AG10803 (cell line): ENCODE data around the gene EPHA2.
A peak's percentile ranks its signal among the peaks of the same experiment; 100 is the strongest.

Experiments
- DNase-seq: peaks from one replicate; pipeline ENCODE4 v3.0.0; 2010; ENCODE audit warnings: low read depth
- H3K4me3 ChIP-seq: 2 replicates; pipeline ENCODE4 v1.5.1; 2011; ENCODE audit warnings: mild to moderate bottlenecking, low read length, control low read depth
- TF ChIP-seq, protein P1 (sequence below): conservative IDR thresholded peaks from 2 replicates; pipeline ENCODE4 v1.5.1; 2011; ENCODE audit warnings: mild to moderate bottlenecking, low read length, control low read depth, inconsistent platforms

The EPHA2 gene

DNA sequence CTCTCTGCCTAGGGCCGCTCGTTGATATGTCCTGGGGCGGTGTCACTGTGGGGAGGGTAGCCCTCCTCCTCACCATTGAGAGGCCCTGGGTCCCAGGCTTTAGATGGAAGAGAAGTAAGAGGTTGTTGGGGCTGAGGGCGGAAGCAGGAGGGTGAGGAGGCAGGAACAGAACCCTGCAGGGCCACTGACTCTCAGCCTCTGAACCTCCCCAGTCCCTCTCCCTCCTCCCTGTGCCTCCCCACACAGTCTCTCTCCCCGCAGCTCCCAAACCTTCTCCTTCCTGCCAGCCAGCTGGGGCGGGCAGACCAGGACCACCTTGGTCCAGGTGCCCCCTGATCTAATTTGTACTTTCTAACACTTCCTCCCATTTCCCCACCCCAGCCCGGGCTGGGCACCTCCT lies 68.1 kb downstream of the EPHA2 start:
- TF ChIP-seq, protein P1, sequence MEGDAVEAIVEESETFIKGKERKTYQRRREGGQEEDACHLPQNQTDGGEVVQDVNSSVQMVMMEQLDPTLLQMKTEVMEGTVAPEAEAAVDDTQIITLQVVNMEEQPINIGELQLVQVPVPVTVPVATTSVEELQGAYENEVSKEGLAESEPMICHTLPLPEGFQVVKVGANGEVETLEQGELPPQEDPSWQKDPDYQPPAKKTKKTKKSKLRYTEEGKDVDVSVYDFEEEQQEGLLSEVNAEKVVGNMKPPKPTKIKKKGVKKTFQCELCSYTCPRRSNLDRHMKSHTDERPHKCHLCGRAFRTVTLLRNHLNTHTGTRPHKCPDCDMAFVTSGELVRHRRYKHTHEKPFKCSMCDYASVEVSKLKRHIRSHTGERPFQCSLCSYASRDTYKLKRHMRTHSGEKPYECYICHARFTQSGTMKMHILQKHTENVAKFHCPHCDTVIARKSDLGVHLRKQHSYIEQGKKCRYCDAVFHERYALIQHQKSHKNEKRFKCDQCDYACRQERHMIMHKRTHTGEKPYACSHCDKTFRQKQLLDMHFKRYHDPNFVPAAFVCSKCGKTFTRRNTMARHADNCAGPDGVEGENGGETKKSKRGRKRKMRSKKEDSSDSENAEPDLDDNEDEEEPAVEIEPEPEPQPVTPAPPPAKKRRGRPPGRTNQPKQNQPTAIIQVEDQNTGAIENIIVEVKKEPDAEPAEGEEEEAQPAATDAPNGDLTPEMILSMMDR: no peak
- no peak for DNase-seq
- no peak overlapping the region for H3K4me3 ChIP-seq

DNA sequence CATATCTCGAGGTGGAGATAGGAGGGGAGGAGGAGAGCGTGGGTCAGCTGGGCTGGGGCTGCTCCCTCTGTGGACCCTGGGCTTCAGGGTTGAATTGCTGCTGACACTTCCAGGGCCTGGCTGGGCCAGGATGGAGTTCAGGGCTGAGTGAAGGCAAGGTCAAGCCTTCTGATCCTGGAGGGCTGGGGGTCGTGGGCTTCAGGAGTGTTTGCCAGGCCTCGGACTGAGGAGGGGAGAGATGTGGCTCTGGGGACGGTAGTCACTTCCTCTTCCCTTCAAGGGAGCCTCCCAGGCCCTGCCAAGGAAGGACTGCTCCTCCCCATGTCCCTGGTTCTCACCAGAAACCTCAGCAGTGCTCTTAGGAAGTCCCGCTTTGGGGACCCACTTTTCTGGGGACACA lies 70.3 kb downstream of the EPHA2 start:
- no peak overlapping the region for H3K4me3 ChIP-seq
- no peak for DNase-seq
- TF ChIP-seq, protein P1: no peak

DNA sequence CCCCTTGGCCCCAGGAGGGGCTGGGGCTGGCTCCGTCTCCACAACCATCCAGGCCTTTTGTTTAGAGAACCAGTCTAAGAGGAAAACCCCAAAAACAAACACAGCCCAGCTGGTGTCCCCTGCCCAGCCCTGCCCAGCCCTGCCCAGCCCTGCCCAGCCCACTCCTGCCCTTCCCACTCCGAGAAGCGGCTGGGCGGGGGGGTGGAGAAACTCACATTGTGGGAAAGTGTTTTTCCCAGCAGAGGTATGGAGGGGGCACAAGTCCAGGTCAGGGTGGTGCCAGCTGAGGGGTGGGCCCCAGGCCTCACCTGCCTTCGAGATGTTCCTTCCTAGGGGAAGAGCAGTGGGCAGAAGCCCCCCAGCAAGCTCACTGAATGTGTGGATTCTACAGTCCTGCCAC lies 72.4 kb downstream of the EPHA2 start:
- no peak for DNase-seq
- TF ChIP-seq, protein P1: no peak
- H3K4me3 ChIP-seq: no peak overlapping the region

DNA sequence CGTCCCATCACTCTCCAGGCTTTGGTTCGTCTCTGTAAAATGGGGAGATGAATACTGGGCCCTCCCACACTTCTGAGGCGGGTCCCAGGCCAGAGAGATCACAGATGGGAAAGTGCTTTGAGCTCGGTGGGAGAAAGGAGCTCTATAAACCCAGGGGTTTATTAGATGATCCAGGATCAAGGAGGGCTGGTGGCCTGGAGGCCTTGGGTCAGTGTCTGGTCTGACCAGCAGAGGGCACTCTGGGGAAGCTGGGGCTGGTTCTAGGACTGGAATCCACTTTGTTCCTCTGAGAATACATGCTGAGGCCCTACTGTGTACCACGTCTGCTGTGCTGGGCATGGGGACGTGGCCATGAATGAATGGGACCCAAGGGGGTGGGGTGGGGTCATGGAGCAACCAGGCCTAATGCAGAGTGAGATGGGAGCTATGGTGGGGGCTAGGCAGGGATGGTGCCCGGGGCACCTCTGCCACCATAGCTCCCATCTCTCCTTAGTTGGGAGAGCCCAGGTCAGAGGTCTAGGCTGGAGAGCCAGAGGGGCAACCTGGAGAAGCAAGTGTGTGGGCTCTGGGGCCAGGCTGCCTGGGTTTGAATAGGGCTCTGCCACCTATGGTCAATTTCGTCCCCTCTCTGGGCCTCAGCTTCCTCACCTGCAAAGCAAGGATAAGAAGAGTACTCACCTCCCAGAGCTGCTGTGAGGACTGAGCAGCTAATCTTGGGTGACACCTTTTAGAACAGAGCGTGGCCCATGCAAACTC lies 73.4 kb downstream of the EPHA2 start:
- no peak overlapping the region for H3K4me3 ChIP-seq
- DNase-seq: peak; percentile 49
- TF ChIP-seq, protein P1: peak; percentile 96

DNA sequence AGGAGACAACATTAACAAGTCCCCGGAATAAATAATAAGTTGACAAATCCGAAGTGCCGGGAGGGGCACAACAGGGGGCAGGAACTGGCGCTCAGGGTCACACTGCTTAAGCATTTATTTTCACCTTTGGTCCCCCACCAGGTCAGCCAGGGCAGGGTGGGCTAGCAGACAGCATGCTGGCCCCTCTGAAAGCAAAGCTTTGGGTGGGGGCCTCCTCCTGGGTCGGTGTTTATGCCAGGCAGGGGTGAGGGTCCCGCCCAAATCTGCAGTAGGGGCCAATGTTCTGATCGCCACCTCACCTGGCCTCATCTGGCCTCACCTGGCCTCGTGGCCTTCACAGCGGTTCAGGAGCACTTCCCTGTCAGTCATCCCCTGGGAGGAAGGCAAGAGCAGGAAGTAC lies 74.2 kb downstream of the EPHA2 start:
- no peak overlapping the region for H3K4me3 ChIP-seq
- TF ChIP-seq, protein P1: no peak
- no peak for DNase-seq

DNA sequence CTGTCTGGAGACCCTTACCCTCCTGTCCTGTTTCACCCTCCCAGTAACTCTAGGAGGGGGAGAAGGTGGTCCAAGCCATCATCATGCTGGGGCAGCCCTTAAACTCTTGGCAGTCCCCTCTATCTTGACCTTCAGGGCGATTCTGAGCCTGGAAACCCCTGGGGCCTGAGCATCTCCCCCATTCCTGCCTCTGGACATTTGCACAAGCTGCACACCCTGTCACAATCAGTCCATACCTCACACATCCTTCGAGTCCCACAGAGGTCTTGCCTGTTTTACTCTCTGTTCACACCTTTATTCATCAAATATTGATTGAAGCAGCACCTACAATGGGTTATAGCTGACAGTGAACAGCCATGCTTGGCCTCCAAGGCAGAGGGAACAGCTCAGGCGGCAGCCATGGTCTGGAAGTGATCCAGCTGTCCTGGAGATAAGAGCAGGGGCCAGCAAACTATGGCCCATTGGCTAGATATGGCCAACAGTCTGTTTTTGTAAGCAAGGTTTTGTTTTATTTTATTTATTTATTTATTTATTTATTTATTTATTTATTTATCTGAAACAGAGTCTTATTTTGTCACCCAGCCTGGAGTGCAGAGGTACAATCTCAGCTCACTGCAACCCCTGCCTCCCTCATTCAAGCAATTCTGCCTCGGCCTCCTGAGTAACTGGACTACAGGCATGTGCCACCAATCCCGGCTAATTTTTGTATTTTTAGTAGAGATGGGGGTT lies 75.3 kb downstream of the EPHA2 start:
- DNase-seq: no peak

More for the DNA sequence above, 75.3 kb downstream of the EPHA2 start:
- TF ChIP-seq, protein P1: no peak
- H3K4me3 ChIP-seq: no peak overlapping the region
